ENCODE data around the gene CLDN6. TPM values are rescaled to one million over a fixed set of nuclear protein-coding genes. Genes with fewer than 3 reads are reported as not detected.

CLDN6 gene
- total RNA-seq, 1 experiment from 2014 or later: 743 TPM

DNA sequence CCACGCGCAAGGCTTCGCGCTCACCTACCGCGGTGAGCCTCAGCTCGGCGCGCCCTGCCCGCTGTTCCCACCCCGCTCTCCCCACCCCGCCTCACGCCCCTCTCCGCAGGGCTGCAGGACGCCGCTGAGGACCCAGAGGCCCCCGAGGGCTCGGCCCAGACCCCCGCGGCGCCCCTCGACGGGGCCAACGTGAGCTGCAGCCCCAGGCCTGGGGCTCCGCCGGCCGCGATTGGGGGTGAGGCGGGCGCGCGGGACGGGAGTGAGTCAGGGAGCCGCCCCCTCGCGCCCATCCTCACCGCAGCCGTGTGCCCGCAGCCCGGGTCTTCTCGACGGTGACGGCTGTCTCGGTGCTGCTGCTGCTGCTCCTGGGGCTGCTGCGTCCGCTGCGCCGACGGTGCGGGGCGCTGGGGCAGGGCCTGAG lies 50.8 kb downstream of the CLDN6 start:
- Histone ChIP-seq H3K4me2 (ENCODE audit: insufficient read depth, insufficient read length, low read length) (no peak overlapping the region), H2BK20ac (ENCODE audit: low read depth, low read length, poor library complexity, severe bottlenecking) (no peak overlapping the region), H3K9ac (ENCODE audit: extremely low read depth, insufficient read length, low read length) (no peak overlapping the region), H4K5ac (ENCODE audit: insufficient read length, low read depth, low read length) (no peak overlapping the region), H2BK5ac (ENCODE audit: insufficient read length, low read length) (no peak overlapping the region), H2AK5ac (ENCODE audit: insufficient read length, low read length) (no peak overlapping the region), H2BK120ac (ENCODE audit: low read depth, low read length, poor library complexity, severe bottlenecking) (no peak overlapping the region), H3K9me3 (ENCODE audit: control insufficient read depth, low read depth, low read length) (no peaks in the 10 kb centered on the region), H3K23me2 (ENCODE audit: insufficient read length, low read depth, low read length, poor library complexity, severe bottlenecking) (peaks cover 19% of the 10 kb centered on the region), H4K8ac (replicated peaks; ENCODE audit: insufficient read length, low read depth, low read length) (no peak overlapping the region), H3K4ac (ENCODE audit: low read depth, low read length) (no peak overlapping the region), H3K27ac (ENCODE audit: insufficient read length, low read depth, low read length) (no peak overlapping the region), H4K20me1 (ENCODE audit: control insufficient read depth, insufficient read depth, insufficient read length) (peaks cover 3% of the 10 kb centered on the region), H3K79me1 (ENCODE audit: insufficient read depth, low read depth, low read length, poor library complexity, severe bottlenecking) (no peaks in the 10 kb centered on the region), H2BK15ac (ENCODE audit: low read depth, low read length) (no peak overlapping the region), H2BK12ac (ENCODE audit: insufficient read length, low read depth, low read length) (no peak overlapping the region), H3K4me1 (ENCODE audit: insufficient read depth, low read length) (no peaks in the 10 kb centered on the region; the same call in 1 of the 2 replicates), H3K27me3 (ENCODE audit: insufficient read depth, low read length) (no peaks in the 10 kb centered on the region), H3K56ac (ENCODE audit: insufficient read length, low read depth, low read length) (no peak overlapping the region), H4K91ac (ENCODE audit: insufficient read length, low read depth, low read length) (no peak overlapping the region), H3T11ph (ENCODE audit: low read length) (no peak overlapping the region), H3K18ac (ENCODE audit: insufficient read length, low read depth, low read length) (no peak overlapping the region), H3K23ac (ENCODE audit: insufficient read length, low read depth, low read length) (no peak overlapping the region), H3K14ac (ENCODE audit: insufficient read depth, low read length) (no peak overlapping the region), H2AFZ (ENCODE audit: low read length) (no peak overlapping the region), H3K79me2 (ENCODE audit: insufficient read depth, low read length) (no peaks in the 10 kb centered on the region)
- no peak for DNase-seq
- TF ChIP-seq, protein P1, sequence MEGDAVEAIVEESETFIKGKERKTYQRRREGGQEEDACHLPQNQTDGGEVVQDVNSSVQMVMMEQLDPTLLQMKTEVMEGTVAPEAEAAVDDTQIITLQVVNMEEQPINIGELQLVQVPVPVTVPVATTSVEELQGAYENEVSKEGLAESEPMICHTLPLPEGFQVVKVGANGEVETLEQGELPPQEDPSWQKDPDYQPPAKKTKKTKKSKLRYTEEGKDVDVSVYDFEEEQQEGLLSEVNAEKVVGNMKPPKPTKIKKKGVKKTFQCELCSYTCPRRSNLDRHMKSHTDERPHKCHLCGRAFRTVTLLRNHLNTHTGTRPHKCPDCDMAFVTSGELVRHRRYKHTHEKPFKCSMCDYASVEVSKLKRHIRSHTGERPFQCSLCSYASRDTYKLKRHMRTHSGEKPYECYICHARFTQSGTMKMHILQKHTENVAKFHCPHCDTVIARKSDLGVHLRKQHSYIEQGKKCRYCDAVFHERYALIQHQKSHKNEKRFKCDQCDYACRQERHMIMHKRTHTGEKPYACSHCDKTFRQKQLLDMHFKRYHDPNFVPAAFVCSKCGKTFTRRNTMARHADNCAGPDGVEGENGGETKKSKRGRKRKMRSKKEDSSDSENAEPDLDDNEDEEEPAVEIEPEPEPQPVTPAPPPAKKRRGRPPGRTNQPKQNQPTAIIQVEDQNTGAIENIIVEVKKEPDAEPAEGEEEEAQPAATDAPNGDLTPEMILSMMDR (conservative IDR thresholded peaks at IDR 0.05): no peak
- Mint-ChIP-seq H3K27me3 (ENCODE audit: low read depth) (peaks cover 25% of the 10 kb centered on the region), H3K27ac (no peak overlapping the region), H3K4me1 (peaks cover 21 to 27% of the 10 kb centered on the region in 2 experiments), H3K4me3 (no peak overlapping the region), H3K9me3 (no peaks in the 10 kb centered on the region), H3K36me3 (ENCODE audit: insufficient read depth in 1 of 3, low read depth in 3 of 3) (peaks cover 3 to 11% (median 10%) of the 10 kb centered on the region in 3 experiments; a peak in 6 of 7 replicates)
- no CpG with 5 or more reads among the region's 51 CpGs for WGBS (ENCODE audit: extremely low coverage, insufficient read length, low lambda C conversion rate)

Data from H9 (cell line).